Epithelial cell of esophagus (primary cell): ENCODE measurements around the gene CLDN14.

Source experiments
- DNase-seq: peaks from one replicate; pipeline ENCODE4 v3.0.0; 2010; ENCODE audit warnings: low read depth
- H3K4me3 ChIP-seq: 2 replicates; pipeline ENCODE4 v1.5.1; 2011; ENCODE audit warnings: mild to moderate bottlenecking, low read length, control low read depth
- CTCF ChIP-seq: IDR thresholded peaks from 2 replicates; pipeline ENCODE4 v1.5.1; 2011; ENCODE audit warnings: low read depth, mild to moderate bottlenecking, low read length, control low read depth, inconsistent platforms; ENCODE audit not compliant: insufficient read depth; ENCODE audit errors: missing control alignments

CLDN14 gene

GRCh38 chr21:36479415-36480402 lies at the start of gene CLDN14:
CLDN14 (minus strand) TSS chr21:36480122; CDS start chr21:36461695, 18,427 bp downstream.
- no peak for TF ChIP-seq CTCF
- H3K4me3 ChIP-seq, result no peak within 1 kb of the TSS
- DNase-seq, result peak; percentile 19

GRCh38 chr21:36528716-36529115 lies 48.8 kb upstream of the CLDN14 start:
- DNase-seq, result no peak
- H3K4me3 ChIP-seq, result no peak overlapping the region
- no peak for TF ChIP-seq CTCF

GRCh38 chr21:36527317-36527716 lies 47.4 kb upstream of the CLDN14 start:
- no peak for DNase-seq
- no peak overlapping the region for H3K4me3 ChIP-seq
- no peak for TF ChIP-seq CTCF

GRCh38 chr21:36526104-36526503 lies 46.2 kb upstream of the CLDN14 start:
- no peak for TF ChIP-seq CTCF
- H3K4me3 ChIP-seq, result no peak overlapping the region
- no peak for DNase-seq

- DNase-seq, result no peak
- TF ChIP-seq CTCF, result no peak
- no peak overlapping the region for H3K4me3 ChIP-seq
These were observed 44.6 kb upstream of the CLDN14 start for GRCh38 chr21:36524477-36524876.

GRCh38 chr21:36522219-36522808 lies 42.4 kb upstream of the CLDN14 start:
- H3K4me3 ChIP-seq, result no peak overlapping the region
- no peak for TF ChIP-seq CTCF
- no peak for DNase-seq
